ENCODE data around the gene ACBD7.

- TF ChIP-seq, protein P1, sequence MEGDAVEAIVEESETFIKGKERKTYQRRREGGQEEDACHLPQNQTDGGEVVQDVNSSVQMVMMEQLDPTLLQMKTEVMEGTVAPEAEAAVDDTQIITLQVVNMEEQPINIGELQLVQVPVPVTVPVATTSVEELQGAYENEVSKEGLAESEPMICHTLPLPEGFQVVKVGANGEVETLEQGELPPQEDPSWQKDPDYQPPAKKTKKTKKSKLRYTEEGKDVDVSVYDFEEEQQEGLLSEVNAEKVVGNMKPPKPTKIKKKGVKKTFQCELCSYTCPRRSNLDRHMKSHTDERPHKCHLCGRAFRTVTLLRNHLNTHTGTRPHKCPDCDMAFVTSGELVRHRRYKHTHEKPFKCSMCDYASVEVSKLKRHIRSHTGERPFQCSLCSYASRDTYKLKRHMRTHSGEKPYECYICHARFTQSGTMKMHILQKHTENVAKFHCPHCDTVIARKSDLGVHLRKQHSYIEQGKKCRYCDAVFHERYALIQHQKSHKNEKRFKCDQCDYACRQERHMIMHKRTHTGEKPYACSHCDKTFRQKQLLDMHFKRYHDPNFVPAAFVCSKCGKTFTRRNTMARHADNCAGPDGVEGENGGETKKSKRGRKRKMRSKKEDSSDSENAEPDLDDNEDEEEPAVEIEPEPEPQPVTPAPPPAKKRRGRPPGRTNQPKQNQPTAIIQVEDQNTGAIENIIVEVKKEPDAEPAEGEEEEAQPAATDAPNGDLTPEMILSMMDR (IDR thresholded peaks at IDR 0.05): no peak
- no peak for TF ChIP-seq EP300 (IDR thresholded peaks at IDR 0.05)
These were observed 27.6 kb upstream of the ACBD7 start for GRCh38 chr10:15116225-15116624.
